PFSK-1 (cell line): ENCODE data around the gene CATSPERB.

ENCODE experiments used
- POLR2AphosphoS5 ChIP-seq: IDR thresholded peaks from 2 replicates; pipeline ENCODE4 v1.6.1; 2012; ENCODE audit warnings: low read depth, mild to moderate bottlenecking, control low read depth, low read length, moderate library complexity
- REST ChIP-seq, 2 experiments: IDR thresholded peaks; 2 replicates each; pipeline versions ENCODE4 v1.6.1 to v1.8.0; 2011 to 2012; ENCODE audit warnings: low read depth in 2 of 2, low read length in 2 of 2, control low read depth in 1 of 2, inconsistent platforms in 1 of 2, mild to moderate bottlenecking in 1 of 2, moderate library complexity in 1 of 2; ENCODE audit not compliant: insufficient read depth in 1 of 2
- TAF1 ChIP-seq: IDR thresholded peaks from 2 replicates; pipeline ENCODE4 v1.6.1; 2012; ENCODE audit warnings: low read length, control low read depth, borderline replicate concordance; ENCODE audit not compliant: insufficient read depth

- no peak for TF ChIP-seq POLR2AphosphoS5
- TF ChIP-seq REST (IDR thresholded peaks at IDR 0.05; ENCODE audit: insufficient read depth in 1 of 2, low read depth in 2 of 2, low read length in 2 of 2) = no peak
- TF ChIP-seq TAF1 = no peak
These were observed 120.4 kb downstream of the CATSPERB start for GRCh38 chr14:91611528-91611927.
